Left cardiac atrium (tissue), 4 donors: ENCODE results near the gene ALKBH3. TPM values are rescaled to one million over a fixed set of nuclear protein-coding genes. Genes with fewer than 3 reads are reported as not detected.

Experiments used
- ATAC-seq, 2 donors: fragments of 200-7000 bp; cut with Tn5 transposase; one replicate each; pipeline ENCODE4 v1.9.1; 2020; ENCODE audit warnings: mild to moderate bottlenecking in 2 of 2, moderate library complexity in 2 of 2
- DNase-seq: peaks from one replicate; pipeline ENCODE4 v3.0.0-alpha.2; 2020
- intact Hi-C, 2 donors: fragments of 100-400 bp; cut with DNase I; formaldehyde crosslinking; loops; one replicate each; pipeline versions ENCODE4 v1.14.1 to v1.15.1; 2022 to 2023
- total RNA-seq, 2 donors: library from RNA; stranded (reverse); fragmentation: NEBNext Ultra II Directional; extraction: Animal tissue kit (Norgen Biotek cat#: 25700); gene quantifications; one replicate each; pipeline ENCODE4 v1.2.1, GENCODE V29; 2021
- donor health status: DM: no; HTN: yes; CAD: no.
- donor health status: DM: no; HTN: yes; CAD: no; lungs with severe emphysema.
- donor health status: DM: yes; HTN: yes; CAD: no.
- donor health status: Dilated cardiomyopathy.

Gene ALKBH3
- total RNA-seq, 2 donors from 2014 or later = 13.8 to 20.1 TPM

GRCh38 chr11:43933608-43934551, 53.2 kb downstream of the ALKBH3 start:
- no peak for DNase-seq
- ATAC-seq = peak; percentile 29 to 33
- intact Hi-C loops = no loop called here

- intact Hi-C loops = no loop called here
- ATAC-seq = peak in 1 of 2 donors; percentile 25
Observed at GRCh38 chr11:43934601-43935423, 54.2 kb downstream of the ALKBH3 start.

DNA sequence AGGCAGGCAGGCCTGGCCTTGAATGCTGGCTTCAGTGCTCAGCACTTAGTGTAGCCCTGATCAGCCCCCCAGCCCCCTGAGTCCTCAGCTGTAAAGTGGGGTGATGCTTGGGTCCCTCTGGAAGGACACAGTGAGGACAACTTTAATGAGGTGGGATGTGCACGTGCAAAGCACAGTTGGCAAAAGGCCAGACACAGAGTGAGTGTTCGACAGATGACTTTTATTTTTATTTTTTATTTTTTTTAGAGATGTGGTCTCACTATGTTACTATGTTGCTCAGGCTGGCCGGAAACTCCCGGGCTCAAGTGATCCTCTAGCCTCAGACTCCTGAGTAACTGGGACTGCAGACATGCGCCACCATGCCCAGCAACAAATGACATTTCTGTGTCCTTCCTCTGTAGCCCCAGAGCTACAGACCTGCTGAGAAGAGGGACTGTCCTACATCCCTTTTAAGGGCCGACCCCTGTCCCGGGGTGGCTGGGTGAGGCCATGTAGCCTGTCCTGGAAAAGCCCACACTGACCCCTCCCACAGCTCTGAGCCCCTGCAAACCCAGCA, 54.9 kb downstream of the ALKBH3 start:
- intact Hi-C loops = no loop called here
- ATAC-seq (no peak), DNase-seq (no peak)

More at GRCh38 chr11:43934601-43935423, 54.2 kb downstream of the ALKBH3 start:
- no peak for DNase-seq

- intact Hi-C loops = no loop called here
- ATAC-seq = no peak
Observed at GRCh38 chr11:43936076-43936475, 55.4 kb downstream of the ALKBH3 start.

GRCh38 chr11:43937434-43938411, 57.1 kb downstream of the ALKBH3 start:
- intact Hi-C loops = no loop called here

More at GRCh38 chr11:43936076-43936475, 55.4 kb downstream of the ALKBH3 start:
- DNase-seq = no peak

GRCh38 chr11:43941257-43941994, 60.8 kb downstream of the ALKBH3 start:
- DNase-seq = no peak
- intact Hi-C loops = no loop called here
- ATAC-seq = no peak

More at GRCh38 chr11:43937434-43938411, 57.1 kb downstream of the ALKBH3 start:
- no peak for DNase-seq
- peak in 1 of 2 donors; percentile 49 for ATAC-seq

DNA sequence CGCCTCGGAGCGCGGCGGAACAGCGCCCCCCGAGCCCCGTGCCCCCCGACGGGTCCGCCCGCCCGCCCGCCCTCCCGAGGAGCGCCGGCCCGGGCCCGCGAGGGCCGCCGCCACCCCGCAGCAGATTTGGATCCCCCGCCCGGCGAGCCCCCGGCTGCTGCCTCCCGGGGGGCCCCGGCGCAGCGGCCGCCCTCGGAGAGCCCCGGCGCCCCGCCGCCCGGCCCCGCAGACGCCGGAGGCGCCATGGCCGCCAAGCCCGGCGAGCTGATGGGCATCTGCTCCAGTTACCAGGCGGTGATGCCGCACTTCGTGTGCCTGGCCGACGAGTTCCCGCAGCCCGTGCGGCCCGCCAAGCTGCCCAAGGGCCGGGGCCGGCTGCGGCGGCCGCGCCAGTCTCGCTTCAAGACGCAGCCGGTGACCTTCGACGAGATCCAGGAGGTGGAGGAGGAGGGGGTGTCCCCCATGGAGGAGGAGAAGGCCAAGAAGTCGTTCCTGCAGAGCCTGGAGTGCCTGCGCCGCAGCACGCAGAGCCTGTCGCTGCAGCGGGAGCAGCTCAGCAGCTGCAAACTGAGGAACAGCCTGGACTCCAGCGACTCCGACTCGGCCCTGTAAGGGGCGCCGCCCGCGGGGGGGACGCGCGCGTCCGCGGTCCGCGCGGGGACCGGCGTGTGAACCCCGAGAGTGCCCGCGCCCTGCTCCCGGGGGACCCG, 62.2 kb downstream of the ALKBH3 start:
- DNase-seq (peak; percentile 43), ATAC-seq (peak in 1 of 2 donors; percentile 31)
- intact Hi-C loops = no loop called here

- DNase-seq = no peak
- intact Hi-C loops = no loop called here
- ATAC-seq = peak in 1 of 2 donors; percentile 6
Observed at GRCh38 chr11:43943372-43943930, 62.8 kb downstream of the ALKBH3 start.

DNA sequence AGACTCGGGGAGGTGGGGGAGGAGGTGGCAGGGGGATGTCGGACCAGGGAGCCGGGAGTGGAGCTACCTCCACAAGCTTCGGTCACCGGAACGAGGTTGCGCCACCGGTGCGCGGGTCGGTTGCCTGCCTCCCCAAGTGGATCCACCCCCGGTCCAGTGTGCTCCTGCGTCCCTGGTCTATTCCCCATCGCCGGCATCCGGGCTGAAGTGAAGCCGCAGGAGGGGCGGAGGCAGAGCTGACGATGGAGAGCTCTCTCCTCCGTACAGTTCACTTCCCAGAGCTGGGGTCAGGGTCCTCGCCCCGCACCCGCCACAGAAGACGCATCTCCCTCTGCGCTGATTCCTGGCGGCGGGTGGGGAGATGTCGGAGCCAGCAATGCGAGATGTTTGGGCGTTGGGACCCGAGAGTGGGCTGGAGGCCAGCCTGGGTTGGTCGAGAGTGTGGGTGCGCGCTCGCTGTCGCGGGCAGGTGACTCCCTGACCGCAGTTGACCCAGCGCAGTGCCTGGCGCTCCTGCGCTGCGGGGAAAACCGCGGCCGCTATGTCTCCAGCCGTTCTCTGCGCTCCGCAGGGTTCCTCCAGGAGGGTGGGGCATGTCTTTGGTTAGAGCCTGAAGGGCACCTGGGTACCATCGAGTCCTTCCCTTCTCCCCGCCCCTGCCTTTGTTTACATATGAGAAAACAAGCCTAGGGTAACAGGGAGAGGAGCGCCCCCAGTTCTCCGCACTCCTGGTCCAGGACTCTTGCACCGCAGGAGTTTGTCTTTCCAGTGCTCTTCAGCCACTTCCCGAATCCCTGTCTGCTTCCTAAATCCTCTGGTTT, 63.5 kb downstream of the ALKBH3 start:
- intact Hi-C loops = loop anchor here in 1 of 2 donors (2.0 kb wide), 1 partner anchor 93 kb away; no protein-coding TSS in a partner anchor
- ATAC-seq (peak in 1 of 2 donors; percentile 9), DNase-seq (no peak)

GRCh38 chr11:43944761-43945311, 64.2 kb downstream of the ALKBH3 start:
- ATAC-seq (peak; percentile 20 to 31), DNase-seq (peak; percentile 72)
- intact Hi-C loops = loop anchor here in 1 of 2 donors (2.0 to 5.0 kb wide), 2 partner anchors 42 to 92 kb away; no protein-coding TSS in a partner anchor

DNA sequence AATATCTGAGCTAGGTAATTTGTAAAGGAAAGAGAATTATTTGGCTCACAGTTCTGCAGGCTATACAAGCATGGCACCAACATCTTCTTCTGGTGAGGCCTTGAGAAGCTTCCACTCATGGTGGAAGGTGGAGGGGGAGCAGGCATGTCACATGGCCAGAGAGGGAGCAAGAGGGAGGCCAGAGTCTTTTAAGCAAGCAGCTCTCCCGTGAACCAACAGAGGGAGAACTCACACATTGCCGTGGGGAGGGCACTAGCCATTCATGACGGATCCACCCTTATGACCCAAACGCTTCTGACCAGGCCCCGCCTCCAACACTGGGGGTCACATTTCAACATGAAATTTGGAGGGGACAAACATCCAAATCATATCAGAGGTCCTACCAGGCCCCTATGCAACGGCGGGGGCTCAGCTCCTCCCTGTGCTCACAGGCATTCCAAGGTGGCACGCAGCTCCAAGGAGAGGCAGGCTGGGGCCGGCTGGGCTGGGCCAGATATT, 66.4 kb downstream of the ALKBH3 start:
- DNase-seq (peak; percentile 44), ATAC-seq (no peak)
- intact Hi-C loops = loop anchor here in 1 of 2 donors (5.0 kb wide), 1 partner anchor 40 kb away; no protein-coding TSS in a partner anchor

- intact Hi-C loops = loop anchor here in 1 of 2 donors (5.0 kb wide), 1 partner anchor 39 kb away; no protein-coding TSS in a partner anchor
- ATAC-seq = no peak
- DNase-seq = no peak
Observed at GRCh38 chr11:43947815-43948214, 67.2 kb downstream of the ALKBH3 start.

DNA sequence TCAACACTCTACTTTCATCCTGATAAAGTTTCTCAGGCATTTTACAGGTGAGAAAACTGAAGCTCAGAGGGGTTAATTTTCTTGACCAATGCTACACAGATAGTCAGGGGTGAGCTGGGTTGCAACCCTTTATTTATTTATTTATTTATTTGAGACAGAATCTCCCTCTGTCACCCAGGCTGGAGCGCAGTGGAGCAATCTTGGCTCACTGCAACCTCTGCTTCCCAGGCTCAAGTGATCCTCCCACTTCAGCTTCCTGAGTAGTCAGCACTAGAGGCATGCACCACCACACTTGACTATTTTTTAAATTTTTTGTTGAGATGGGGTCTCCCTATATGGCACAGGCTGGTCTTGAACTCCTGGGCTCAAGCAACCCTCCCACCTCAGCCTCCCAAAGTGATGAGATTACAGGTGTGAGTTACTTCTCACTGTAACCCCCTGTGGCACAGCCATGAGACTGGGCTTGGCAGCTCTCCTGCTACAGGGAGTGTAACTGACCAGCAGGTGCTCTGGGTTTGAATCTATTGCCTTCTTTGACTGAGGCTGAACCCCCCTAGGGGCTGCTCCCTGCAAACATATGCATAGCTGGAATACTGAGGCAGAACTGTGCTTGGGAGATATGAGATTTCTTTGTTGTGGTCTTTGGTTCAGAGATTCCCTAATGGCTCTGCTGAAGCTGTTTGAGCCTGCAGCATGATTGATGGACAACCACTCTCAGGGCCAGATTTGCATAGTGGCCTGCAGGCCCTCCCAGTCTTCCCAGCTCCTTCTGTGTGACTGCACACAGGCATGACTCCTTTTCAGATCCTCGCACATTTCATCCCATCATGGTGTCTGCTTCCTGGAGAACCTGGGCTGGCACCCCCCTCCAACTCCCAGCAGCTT, 68.0 kb downstream of the ALKBH3 start:
- ATAC-seq = no peak
- intact Hi-C loops = loop anchor here in 1 of 2 donors (5.0 kb wide), 1 partner anchor 39 kb away; no protein-coding TSS in a partner anchor
- DNase-seq = no peak

GRCh38 chr11:43950311-43950855, 69.8 kb downstream of the ALKBH3 start:
- intact Hi-C loops = no loop called here
- DNase-seq (no peak), ATAC-seq (no peak)
